Mucosa of rectum (tissue), 2 donors: Measurements from ENCODE around the gene PLCL1.

Experiments used
- H3K27ac ChIP-seq, 2 donors: one replicate each; pipeline ENCODE4 v1.7.0; 2013; ENCODE audit warnings: inconsistent platforms in 2 of 2, low read depth in 2 of 2, low read length in 2 of 2
- H3K27me3 ChIP-seq, 2 donors: one replicate each; pipeline ENCODE4 v1.7.0; 2013; ENCODE audit warnings: low read length in 2 of 2; ENCODE audit not compliant: control insufficient read depth in 2 of 2, insufficient read depth in 2 of 2
- H3K36me3 ChIP-seq, 2 donors: one replicate each; pipeline ENCODE4 v1.7.0; 2013; ENCODE audit warnings: low read length in 2 of 2; ENCODE audit not compliant: control insufficient read depth in 2 of 2, insufficient read depth in 2 of 2
- H3K4me1 ChIP-seq, 2 donors: one replicate each; pipeline ENCODE4 v1.7.0; 2013; ENCODE audit warnings: low read length in 2 of 2, mild to moderate bottlenecking in 1 of 2; ENCODE audit not compliant: control insufficient read depth in 2 of 2, insufficient read depth in 2 of 2
- H3K4me3 ChIP-seq, 2 donors: one replicate each; pipeline ENCODE4 v1.7.0; 2013; ENCODE audit warnings: low read length in 2 of 2
- H3K9ac ChIP-seq, 2 donors: one replicate each; pipeline ENCODE4 v1.7.0; 2013; ENCODE audit warnings: low read length in 2 of 2, low read depth in 1 of 2, mild to moderate bottlenecking in 1 of 2
- H3K9me3 ChIP-seq, 2 donors: one replicate each; pipeline ENCODE4 v1.7.0; 2013; ENCODE audit warnings: low read length in 2 of 2; ENCODE audit not compliant: control insufficient read depth in 2 of 2
- donor health status: healthy.
- donor health status: Normal muscosa, but diverticular disease.

Gene PLCL1

DNA sequence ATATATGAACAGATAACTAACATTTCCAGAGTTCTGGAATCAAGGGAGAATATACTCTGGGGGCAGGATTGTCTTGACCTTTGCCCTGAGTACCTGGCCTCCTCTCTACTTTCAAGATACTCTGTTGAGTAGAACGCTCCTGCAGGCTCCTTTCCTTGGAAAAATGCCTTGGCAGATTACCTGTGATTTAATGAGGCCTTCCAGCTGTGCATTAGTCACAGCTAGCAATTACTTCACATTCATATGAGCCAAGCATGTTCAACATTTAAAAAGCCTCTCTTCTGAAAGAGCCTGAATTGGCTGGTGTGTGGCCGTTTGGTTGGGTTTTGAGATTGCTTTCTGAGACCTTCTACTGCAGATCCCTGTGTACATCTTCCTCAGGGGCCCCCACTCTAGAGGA lies 142.2 kb downstream of the PLCL1 start:
- Histone ChIP-seq H3K9ac (no peak overlapping the region), H3K9me3 (no peaks in the 10 kb centered on the region), H3K4me3 (no peak overlapping the region), H3K27me3 (no peaks in the 10 kb centered on the region), H3K4me1 (no peaks in the 10 kb centered on the region), H3K27ac (no peak overlapping the region), H3K36me3 (no peaks in the 10 kb centered on the region)

DNA sequence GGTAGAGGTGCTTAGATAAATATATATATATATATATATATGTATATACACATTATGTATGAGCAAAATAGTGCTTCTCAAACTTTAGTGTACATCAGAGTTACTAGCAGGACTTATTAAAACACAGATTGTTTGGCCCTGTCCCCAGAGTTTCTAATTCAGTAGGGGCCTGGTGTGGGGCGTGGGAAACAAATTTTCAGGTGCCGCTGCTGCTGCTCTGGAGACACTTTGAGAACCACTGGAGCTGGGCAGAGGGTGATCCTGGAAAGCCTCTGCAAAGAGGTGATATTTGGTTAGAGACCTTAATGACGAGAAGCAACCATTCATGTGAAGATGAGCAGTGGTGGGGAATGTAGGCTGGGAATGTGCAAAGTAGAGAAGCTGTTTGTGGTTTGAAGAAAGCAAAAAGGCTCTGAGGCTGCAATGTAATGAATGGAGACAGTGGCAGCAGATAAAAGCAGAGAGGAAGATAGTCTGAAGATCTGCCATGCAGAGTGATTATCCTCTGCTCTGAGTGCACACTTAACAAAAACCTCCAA lies 142.9 kb downstream of the PLCL1 start:
- no peak overlapping the region for H3K9ac ChIP-seq
- H3K27me3 ChIP-seq = no peaks in the 10 kb centered on the region
- no peaks in the 10 kb centered on the region for H3K36me3 ChIP-seq
- H3K4me1 ChIP-seq = no peaks in the 10 kb centered on the region
- no peak overlapping the region for H3K27ac ChIP-seq
- no peaks in the 10 kb centered on the region for H3K9me3 ChIP-seq
- no peak overlapping the region for H3K4me3 ChIP-seq

DNA sequence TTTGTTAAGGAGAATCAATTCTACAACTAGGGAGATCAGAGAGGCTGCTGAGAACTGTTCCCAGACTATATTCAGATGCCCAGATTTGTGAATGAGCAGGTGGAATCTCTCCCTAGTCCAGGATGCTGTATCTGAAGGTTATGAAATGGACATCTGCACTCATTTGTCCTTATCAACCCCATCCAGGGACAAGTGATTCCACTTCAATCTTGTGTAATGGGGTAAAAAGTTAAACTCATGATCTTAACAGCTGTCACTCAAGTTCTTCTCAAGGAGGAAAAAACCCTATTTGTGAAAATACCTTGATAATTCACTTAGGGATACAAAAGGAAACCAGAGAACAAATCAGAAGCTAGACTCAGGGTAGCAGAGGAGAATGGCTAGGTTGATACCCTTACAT lies 144.8 kb downstream of the PLCL1 start:
- no peaks in the 10 kb centered on the region for H3K4me1 ChIP-seq
- H3K27me3 ChIP-seq = no peaks in the 10 kb centered on the region
- H3K9me3 ChIP-seq = no peaks in the 10 kb centered on the region
- no peak overlapping the region for H3K4me3 ChIP-seq
- no peak overlapping the region for H3K9ac ChIP-seq
- H3K27ac ChIP-seq = no peak overlapping the region
- H3K36me3 ChIP-seq = no peaks in the 10 kb centered on the region

DNA sequence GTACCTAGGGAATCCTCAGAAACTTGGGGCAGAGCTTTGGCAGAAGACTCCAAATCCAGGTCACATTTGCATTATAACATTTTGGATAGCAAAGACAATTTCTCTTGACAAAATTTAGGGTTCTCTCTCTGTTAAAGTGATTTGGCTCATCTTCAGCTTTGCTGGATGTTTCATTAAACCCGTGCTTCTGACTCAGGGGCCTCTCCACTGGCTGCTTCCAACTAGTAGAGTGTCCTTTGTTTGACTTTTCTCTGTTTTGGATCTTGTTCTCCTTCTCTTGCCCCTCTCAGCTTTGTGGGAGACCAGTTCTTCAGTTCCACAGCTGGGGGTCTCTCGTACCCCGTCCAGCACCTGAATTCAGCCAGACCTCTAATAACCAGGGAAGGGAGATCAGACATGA lies 145.6 kb downstream of the PLCL1 start:
- no peaks in the 10 kb centered on the region for H3K4me1 ChIP-seq
- H3K4me3 ChIP-seq = no peak overlapping the region
- H3K36me3 ChIP-seq = no peaks in the 10 kb centered on the region
- H3K9me3 ChIP-seq = no peaks in the 10 kb centered on the region
- H3K27me3 ChIP-seq = no peaks in the 10 kb centered on the region
- H3K9ac ChIP-seq = no peak overlapping the region
- no peak overlapping the region for H3K27ac ChIP-seq

DNA sequence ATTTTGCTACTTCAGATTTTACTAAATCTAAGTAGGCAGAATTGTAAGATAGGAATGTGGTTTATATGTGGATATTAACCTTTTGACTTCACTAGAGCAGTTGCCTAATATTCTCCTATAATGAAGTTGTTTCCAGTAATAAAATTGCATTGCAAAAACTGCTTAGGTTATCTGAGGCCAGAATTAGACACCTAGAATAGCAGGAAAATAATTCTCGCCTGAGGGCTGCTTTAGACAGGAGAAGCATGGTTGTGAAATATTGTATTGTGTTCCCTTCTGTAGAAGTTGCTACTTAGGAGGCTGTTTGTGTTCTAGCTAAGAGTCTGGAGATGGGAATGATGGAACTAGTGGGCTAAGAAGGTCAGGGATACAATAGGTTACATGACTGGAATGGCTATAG lies 146.3 kb downstream of the PLCL1 start:
- Histone ChIP-seq H3K27ac (no peak overlapping the region), H3K27me3 (no peaks in the 10 kb centered on the region), H3K36me3 (no peaks in the 10 kb centered on the region), H3K4me1 (no peaks in the 10 kb centered on the region), H3K9ac (no peak overlapping the region), H3K4me3 (no peak overlapping the region), H3K9me3 (no peaks in the 10 kb centered on the region)

DNA sequence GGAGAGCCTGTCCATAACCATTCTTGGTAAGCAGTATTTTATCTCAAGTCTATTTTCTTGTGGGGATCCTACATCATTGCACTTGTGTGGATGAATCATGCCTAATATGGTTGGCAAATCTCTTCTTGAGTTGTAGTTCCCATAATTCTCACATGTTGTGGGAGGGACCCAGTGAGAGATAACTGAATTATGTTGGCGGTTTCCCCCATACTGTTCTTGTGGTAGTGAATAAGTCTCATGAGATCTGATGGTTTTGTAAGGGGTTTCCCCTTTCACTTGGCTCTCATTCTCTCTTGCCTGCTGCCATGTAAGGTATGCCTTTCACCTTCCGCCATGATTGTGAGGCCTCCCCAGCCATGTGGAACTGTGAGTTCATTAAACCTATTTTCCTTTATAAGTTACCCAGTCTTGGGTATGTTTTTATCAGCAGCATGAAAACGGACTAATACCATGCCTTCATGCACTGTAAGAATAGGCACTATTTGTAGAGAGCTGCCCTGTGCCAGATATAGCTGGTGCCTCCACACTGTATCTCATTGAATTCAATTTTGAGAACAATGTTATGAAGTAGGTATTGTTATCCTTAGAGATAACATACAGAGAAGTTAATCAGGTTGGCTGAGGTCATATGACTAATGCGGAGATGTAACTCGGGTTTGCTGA lies 148.3 kb downstream of the PLCL1 start:
- no peak overlapping the region for H3K9ac ChIP-seq
- H3K9me3 ChIP-seq = no peaks in the 10 kb centered on the region
- no peaks in the 10 kb centered on the region for H3K4me1 ChIP-seq
- H3K36me3 ChIP-seq = no peaks in the 10 kb centered on the region
- H3K4me3 ChIP-seq = no peak overlapping the region
- no peak overlapping the region for H3K27ac ChIP-seq
- no peaks in the 10 kb centered on the region for H3K27me3 ChIP-seq

DNA sequence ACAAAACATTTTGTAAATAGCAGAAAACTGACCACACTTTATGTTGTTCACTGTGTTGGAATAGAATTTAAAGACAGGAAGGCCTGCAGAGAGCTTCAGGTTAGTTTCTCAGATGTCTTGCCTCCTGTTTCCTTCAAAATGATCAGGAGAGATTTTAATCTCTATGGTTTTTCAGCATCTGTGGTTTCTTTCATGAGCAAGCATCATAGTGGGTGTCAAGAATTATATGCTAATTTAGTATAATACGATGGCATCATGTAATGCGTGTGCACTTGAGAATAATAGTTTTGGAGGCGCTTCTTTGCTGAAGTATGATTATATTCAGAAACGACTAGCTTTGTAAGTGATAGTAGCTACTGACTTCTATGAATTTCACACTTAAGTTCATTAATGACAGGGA lies 149.9 kb downstream of the PLCL1 start:
- H3K4me3 ChIP-seq = no peak overlapping the region
- H3K27me3 ChIP-seq = no peaks in the 10 kb centered on the region
- no peak overlapping the region for H3K9ac ChIP-seq
- H3K4me1 ChIP-seq = no peaks in the 10 kb centered on the region
- H3K27ac ChIP-seq = no peak overlapping the region
- no peaks in the 10 kb centered on the region for H3K36me3 ChIP-seq
- no peaks in the 10 kb centered on the region for H3K9me3 ChIP-seq

DNA sequence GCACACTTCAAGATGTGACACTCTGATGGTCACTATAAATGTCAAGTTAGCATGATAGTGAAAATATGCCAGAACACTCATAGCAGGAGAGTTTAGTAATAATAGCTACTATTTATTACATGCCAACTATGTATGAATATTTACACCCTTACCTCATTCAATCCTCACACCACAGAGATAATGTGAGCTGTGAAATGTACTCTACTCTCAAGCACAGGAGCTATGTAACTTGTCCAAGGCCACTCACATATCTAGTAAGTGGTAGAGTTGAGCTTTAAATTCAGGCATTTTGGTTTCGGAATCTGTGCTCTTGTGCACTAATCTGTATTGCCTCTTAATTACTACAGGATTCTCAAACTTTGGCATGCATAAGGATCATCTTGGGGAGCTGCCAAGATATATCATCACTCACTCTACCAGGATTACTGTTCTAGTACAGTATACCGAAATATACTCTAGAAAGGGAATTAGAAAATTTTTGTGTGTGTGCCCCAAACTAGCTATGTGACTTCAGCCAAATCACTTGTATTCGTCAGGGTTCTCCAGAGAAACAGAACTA lies 154.3 kb downstream of the PLCL1 start:
- no peak overlapping the region for H3K4me3 ChIP-seq
- no peak overlapping the region for H3K9ac ChIP-seq
- H3K36me3 ChIP-seq = no peaks in the 10 kb centered on the region
- H3K9me3 ChIP-seq = no peaks in the 10 kb centered on the region
- H3K27me3 ChIP-seq = no peaks in the 10 kb centered on the region
- no peaks in the 10 kb centered on the region for H3K4me1 ChIP-seq
- H3K27ac ChIP-seq = no peak overlapping the region

DNA sequence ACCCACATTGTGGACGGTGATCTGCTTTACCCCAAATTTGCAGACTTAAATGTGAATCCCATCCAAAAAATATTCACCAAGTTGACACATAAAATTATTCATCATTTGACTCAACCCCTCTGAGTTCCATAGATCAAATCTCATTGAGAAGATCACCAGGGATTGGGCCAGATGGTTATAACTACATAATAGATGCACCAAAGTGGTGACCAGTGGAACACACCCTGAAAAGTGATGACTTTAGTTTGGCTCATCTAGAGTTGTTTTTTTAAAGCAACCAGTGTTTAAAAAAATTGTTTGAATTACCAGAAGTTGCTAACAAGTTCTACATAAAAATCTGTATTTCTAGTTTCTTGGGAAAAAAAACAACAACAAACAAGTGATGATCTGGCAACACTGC lies 155.0 kb downstream of the PLCL1 start:
- H3K27ac ChIP-seq = no peak overlapping the region
- H3K36me3 ChIP-seq = no peaks in the 10 kb centered on the region

DNA sequence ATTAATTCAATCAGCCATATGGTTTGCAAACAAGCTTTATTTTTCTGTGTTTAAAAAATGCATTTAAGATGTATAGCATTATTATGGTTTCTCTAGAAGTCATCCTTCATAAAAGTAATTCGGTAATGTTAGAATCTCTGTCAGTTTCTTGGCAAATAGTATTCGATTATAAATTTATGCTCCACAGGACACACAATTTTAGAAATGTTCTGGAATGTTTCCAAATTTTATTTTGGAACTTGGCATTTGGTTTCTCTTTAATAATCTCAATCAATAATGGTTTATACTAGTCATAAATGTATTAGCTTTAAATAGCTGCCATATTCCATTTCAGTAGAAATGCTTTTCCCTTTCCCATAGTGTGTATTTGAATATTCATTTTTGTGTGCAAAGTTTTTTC lies 156.4 kb downstream of the PLCL1 start:
- Histone ChIP-seq H3K36me3 (no peaks in the 10 kb centered on the region), H3K4me3 (no peak overlapping the region), H3K4me1 (no peaks in the 10 kb centered on the region), H3K27me3 (no peaks in the 10 kb centered on the region), H3K9me3 (peaks cover 0 to 2% of the 10 kb centered on the region in 2 donors), H3K9ac (no peak overlapping the region), H3K27ac (no peak overlapping the region)

More for the DNA sequence above, 155.0 kb downstream of the PLCL1 start:
- Histone ChIP-seq H3K9ac (no peak overlapping the region), H3K4me3 (no peak overlapping the region), H3K9me3 (no peaks in the 10 kb centered on the region), H3K27me3 (no peaks in the 10 kb centered on the region), H3K4me1 (no peaks in the 10 kb centered on the region)
